ENCODE measurements around the gene CHST5.
"Not testable (repeated sequence)": the region's sequence is repeated elsewhere in the genome, so short reads cannot be mapped to it uniquely, and the experiment has no call there.

The CHST5 gene

GRCh38 chr16:75502916-75503605 is 32.8 kb downstream of the CHST5 start:
- DNase-seq: no peak

- not testable (repeated sequence) for DNase-seq
These were observed 34.1 kb downstream of the CHST5 start for GRCh38 chr16:75501820-75502219.

- no peak for DNase-seq
These were observed 34.5 kb downstream of the CHST5 start for GRCh38 chr16:75501359-75501758.

- peak; percentile 64 for DNase-seq
These were observed 37.1 kb downstream of the CHST5 start for GRCh38 chr16:75498605-75499322.

GRCh38 chr16:75497558-75497957 is 38.4 kb downstream of the CHST5 start:
- DNase-seq: no peak

GRCh38 chr16:75495076-75495674 is 40.7 kb downstream of the CHST5 start, which contains the start of gene CHST6:
Gene CHST6, minus strand, starts transcription at chr16:75495441. Its CDS starts 15,613 bp downstream, at chr16:75479828.
- no peak for DNase-seq

GRCh38 chr16:75494661-75495075 is 41.2 kb downstream of the CHST5 start:
- no peak for DNase-seq

- no peak for DNase-seq
These were observed 41.7 kb downstream of the CHST5 start for GRCh38 chr16:75494184-75494583.

GRCh38 chr16:75491876-75492275 is 44.0 kb downstream of the CHST5 start:
- peak; percentile 11 for DNase-seq

GRCh38 chr16:75488322-75488721 is 47.6 kb downstream of the CHST5 start:
- no peak for DNase-seq

- DNase-seq: no peak
These were observed 49.1 kb downstream of the CHST5 start for GRCh38 chr16:75486676-75487313.

GRCh38 chr16:75486014-75486675 is 49.8 kb downstream of the CHST5 start:
- DNase-seq: no peak

- no peak for DNase-seq
These were observed 50.5 kb downstream of the CHST5 start for GRCh38 chr16:75485230-75486013.

- DNase-seq: no peak
These were observed 52.7 kb downstream of the CHST5 start for GRCh38 chr16:75483222-75483621.

GRCh38 chr16:75482434-75483205 is 53.3 kb downstream of the CHST5 start:
- no peak for DNase-seq

GRCh38 chr16:75481475-75481874 is 54.4 kb downstream of the CHST5 start:
- DNase-seq: no peak

- DNase-seq: no peak
These were observed 56.4 kb downstream of the CHST5 start for GRCh38 chr16:75479421-75479990.

All from SHP77 treated with DMSO at 0.1 percent for 48 hours (cell line).